Panc1 (cell line): Measurements from ENCODE around the gene CDH23. TPM values are rescaled to one million over a fixed set of nuclear protein-coding genes. Genes with fewer than 3 reads are reported as not detected.

ENCODE experiments used
- ATAC-seq: fragments of 200-7000 bp; cut with Tn5 transposase; 2 replicates; pipeline ENCODE4 v1.9.1; 2020; ENCODE audit warnings: mild to moderate bottlenecking, moderate library complexity
- BruUV-seq: library from RNA; stranded (reverse); fragments of 400-500 nt; replicated peaks from 2 replicates; lab custom pipeline; 2021; lab: Mats Ljungman, UMichigan
- CTCF ChIA-PET: fragments of 300-600 bp; sonication (Branson Sonifier 250); formaldehyde crosslinking; loops from one replicate; lab custom pipeline; 2022; ENCODE audit warnings: antibody characterized with exemption; lab: Charles Lee
- POLR2A ChIA-PET: fragments of 300-600 bp; sonication (Branson Sonifier 250); formaldehyde crosslinking; loops from one replicate; lab custom pipeline; 2022; ENCODE audit warnings: antibody characterized with exemption; lab: Charles Lee
- DNase-seq: peaks from one replicate; pipeline ENCODE4 v3.0.0-alpha.2; 2010; ENCODE audit warnings: low read depth, low spot score
- H3K27ac ChIP-seq: 2 replicates; pipeline ENCODE4 v1.5.1; 2011; ENCODE audit warnings: mild to moderate bottlenecking, low read length, inconsistent platforms
- H3K27me3 ChIP-seq: fragments of 200-500 bp; sonication (Bioruptor generic); 2 replicates; pipeline ENCODE4 v1.6.0; 2014; ENCODE audit warnings: low read length, inconsistent platforms; ENCODE audit not compliant: control insufficient read depth, insufficient read depth
- H3K36me3 ChIP-seq: fragments of 200-500 bp; sonication (Bioruptor generic); 2 replicates; pipeline ENCODE4 v1.5.1; 2014; ENCODE audit warnings: inconsistent platforms, mild to moderate bottlenecking, low read length, moderate library complexity; ENCODE audit not compliant: control insufficient read depth, insufficient read depth
- H3K4me1 ChIP-seq: 2 replicates; pipeline ENCODE4 v1.5.1; 2011; ENCODE audit warnings: inconsistent platforms, mild to moderate bottlenecking, low read length, moderate library complexity; ENCODE audit not compliant: control insufficient read depth, insufficient read depth
- H3K4me3 ChIP-seq, 2 experiments: 2 replicates each; pipeline ENCODE4 v1.5.1; 2011 to 2012; ENCODE audit warnings: low read depth in 2 of 2, low read length in 2 of 2, mild to moderate bottlenecking in 2 of 2, inconsistent platforms in 1 of 2, moderate library complexity in 1 of 2
- H3K9me3 ChIP-seq: fragments of 200-500 bp; sonication (Bioruptor generic); 2 replicates; pipeline ENCODE4 v1.5.1; 2014; ENCODE audit warnings: low read depth, mild to moderate bottlenecking, inconsistent platforms, low read length, moderate library complexity; ENCODE audit not compliant: control insufficient read depth, insufficient read depth
- CTCF ChIP-seq: fragments of 450-650 bp; IDR thresholded peaks from 2 replicates; pipeline ENCODE4 v1.5.1; 2017; ENCODE audit warnings: mild to moderate bottlenecking
- POLR2AphosphoS5 ChIP-seq: IDR thresholded peaks from 2 replicates; pipeline ENCODE4 v1.6.1; 2012; ENCODE audit warnings: mild to moderate bottlenecking, low read depth, low read length, moderate library complexity
- REST ChIP-seq, 2 experiments: IDR thresholded peaks; 2 replicates each; pipeline ENCODE4 v1.6.1; 2011 to 2012; ENCODE audit warnings: low read depth in 2 of 2, control low read depth in 1 of 2, low read length in 1 of 2, mild to moderate bottlenecking in 1 of 2, moderate library complexity in 1 of 2; ENCODE audit not compliant: insufficient read depth in 1 of 2
- SIN3A ChIP-seq: IDR thresholded peaks from 2 replicates; pipeline ENCODE4 v1.6.1; 2012; ENCODE audit warnings: low read depth, mild to moderate bottlenecking, low read length, moderate library complexity, borderline replicate concordance; ENCODE audit not compliant: insufficient read depth
- TCF7L2 ChIP-seq: IDR thresholded peaks from 2 replicates; pipeline ENCODE4 v1.6.1; 2011; ENCODE audit warnings: mild to moderate bottlenecking, low read depth, low read length, inconsistent platforms
- in situ Hi-C: cut with HindIII; loops from 2 replicates; pipeline ENCODE4 v1.10.0; 2016; ENCODE audit warnings: low sequenced_read_pairs, low pct_unique_long_range_greater_than_20kb
- intact Hi-C: fragments of 100-400 bp; cut with micrococcal nuclease; formaldehyde crosslinking; loops from one replicate; pipeline ENCODE4 v1.10.0; 2022; ENCODE audit not compliant: unreplicated experiment
- total RNA-seq: library from RNA; stranded (reverse); gene quantifications from one replicate; pipeline ENCODE4 v1.2.1, GENCODE V29; 2021; ENCODE audit not compliant: unreplicated experiment

Gene CDH23
- total RNA-seq, 1 experiment from 2014 or later = 2.7 TPM

DNA sequence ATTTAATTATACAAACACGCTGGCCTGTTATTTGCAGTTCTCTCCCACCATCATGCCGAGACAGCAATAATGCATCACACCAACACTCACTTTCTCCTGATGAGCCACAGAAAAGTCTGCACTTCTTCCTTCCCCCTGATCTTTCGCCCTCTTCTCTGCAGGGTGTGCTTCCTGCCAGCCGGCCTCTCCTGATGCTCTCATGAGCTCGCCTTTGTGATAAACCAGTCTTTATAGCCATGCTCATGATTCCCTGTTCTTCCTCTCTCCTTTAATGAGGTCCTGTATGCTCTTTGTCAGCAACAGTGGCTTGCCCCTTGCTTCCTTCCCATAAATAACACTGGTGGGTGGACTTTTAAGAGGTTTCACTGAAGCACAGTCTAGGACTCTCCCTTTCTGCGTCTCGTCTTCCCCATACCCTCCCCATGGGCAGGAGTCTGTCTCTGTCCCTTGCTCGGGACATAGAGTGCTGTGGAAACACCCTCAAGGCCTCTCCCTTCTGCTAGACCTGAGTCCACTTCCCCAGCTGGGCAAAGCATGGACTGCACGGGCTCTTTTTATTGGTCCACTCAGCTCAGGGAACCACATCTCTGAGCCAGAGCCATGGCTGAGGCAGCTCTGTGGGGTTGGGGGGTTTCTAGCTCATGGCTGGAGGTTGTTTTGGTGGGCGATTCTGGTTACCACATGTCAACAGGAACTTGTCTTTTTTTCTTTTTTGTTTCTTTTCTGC is 189.0 kb downstream of the CDH23 start:
- no TSS peak for BruUV-seq
- Histone ChIP-seq H3K9me3 (no peaks in the 10 kb centered on the region), H3K4me3 (no peak overlapping the region), H3K27me3 (peaks cover 12% of the 10 kb centered on the region), H3K27ac (no peak overlapping the region), H3K4me1 (no peaks in the 10 kb centered on the region), H3K36me3 (no peaks in the 10 kb centered on the region)
- ChIA-PET CTCF (no interaction called here), POLR2A (interaction anchor here (0.6 kb wide), 2 partner anchors 160 to 209 kb away, joined by 3 to 7 read pairs; no protein-coding TSS in a partner anchor)
- in situ Hi-C loops (no loop called here), intact Hi-C loops (no loop called here)
- DNase-seq = no peak
- TF ChIP-seq SIN3A (no peak), TCF7L2 (no peak), POLR2AphosphoS5 (no peak), REST (IDR thresholded peaks at IDR 0.05; ENCODE audit: insufficient read depth in 1 of 2, low read depth in 2 of 2, low read length in 1 of 2) (no peak), CTCF (no peak)
- ATAC-seq = no peak

DNA sequence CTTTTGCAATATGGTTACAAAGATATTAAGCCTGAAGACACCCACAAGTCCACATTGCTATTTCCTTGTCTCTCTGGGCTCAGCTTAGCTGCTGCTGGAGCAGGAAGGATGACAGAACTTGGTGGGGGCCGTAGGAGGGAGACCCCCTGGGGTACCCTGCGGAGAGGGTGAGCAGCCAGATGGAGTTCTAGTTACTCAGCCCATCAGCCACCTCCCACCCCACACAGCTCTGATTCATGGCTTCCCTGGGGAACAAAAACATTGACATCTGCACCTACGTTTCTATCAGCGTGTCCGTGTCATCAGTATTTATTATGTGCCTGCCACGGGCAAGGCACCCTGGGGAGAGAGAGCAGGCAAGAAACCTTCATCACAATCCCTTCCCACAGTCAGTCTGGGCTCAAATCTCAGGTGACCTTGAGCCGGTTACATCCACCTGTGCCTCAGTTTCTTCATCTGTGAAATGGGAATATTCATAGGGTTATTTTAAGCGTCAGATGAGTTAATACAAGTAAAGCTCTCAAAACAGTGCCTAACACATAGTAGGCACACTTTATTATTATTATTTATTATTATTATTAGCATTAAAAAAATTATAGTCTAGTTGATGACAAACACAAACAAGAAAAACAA is 191.3 kb downstream of the CDH23 start:
- no peak for TF ChIP-seq SIN3A
- TF ChIP-seq POLR2AphosphoS5 = no peak
- TF ChIP-seq TCF7L2 = no peak
- TF ChIP-seq CTCF = no peak
- TF ChIP-seq REST (IDR thresholded peaks at IDR 0.05; ENCODE audit: insufficient read depth in 1 of 2, low read depth in 2 of 2, low read length in 1 of 2) = no peak
- in situ Hi-C loops (no loop called here), intact Hi-C loops (no loop called here)
- Histone ChIP-seq H3K27me3 (peaks cover 12% of the 10 kb centered on the region), H3K27ac (no peak overlapping the region), H3K4me1 (no peaks in the 10 kb centered on the region), H3K9me3 (no peaks in the 10 kb centered on the region), H3K36me3 (no peaks in the 10 kb centered on the region), H3K4me3 (no peak overlapping the region)
- ATAC-seq (no peak), DNase-seq (no peak)
- ChIA-PET CTCF (no interaction called here), POLR2A (no interaction called here)
- BruUV-seq = no TSS peak
